ENCODE measurements around the gene PPFIBP2. TPM values are rescaled to one million over a fixed set of nuclear protein-coding genes. Genes with fewer than 3 reads are reported as not detected.

Gene PPFIBP2
- 102 and 129 TPM in 2 replicates for total RNA-seq (2014; rRNA removed; shearing (Covaris generic))
- 182 and 196 TPM in 2 replicates for total RNA-seq (2022)
- Bru-seq, nascent RNA = percentile 91 among the genes with signal in this experiment
- BruChase-seq, experiment 1, labeled RNA remaining after a 6-hour chase = percentile 87 among the genes with signal in this experiment
- BruChase-seq, experiment 2, labeled RNA remaining after a 2-hour chase = percentile 80 among the genes with signal in this experiment
- long read RNA-seq, transcript PPFIBP2-201 (24 exons, 3,557 nt) = major isoform, 136 of 265 reads
- long read RNA-seq, partial matches to known transcripts = 40 of 265 reads
- long read RNA-seq, other reads (novel, unspliced or antisense) = 86 of 265 reads

DNA sequence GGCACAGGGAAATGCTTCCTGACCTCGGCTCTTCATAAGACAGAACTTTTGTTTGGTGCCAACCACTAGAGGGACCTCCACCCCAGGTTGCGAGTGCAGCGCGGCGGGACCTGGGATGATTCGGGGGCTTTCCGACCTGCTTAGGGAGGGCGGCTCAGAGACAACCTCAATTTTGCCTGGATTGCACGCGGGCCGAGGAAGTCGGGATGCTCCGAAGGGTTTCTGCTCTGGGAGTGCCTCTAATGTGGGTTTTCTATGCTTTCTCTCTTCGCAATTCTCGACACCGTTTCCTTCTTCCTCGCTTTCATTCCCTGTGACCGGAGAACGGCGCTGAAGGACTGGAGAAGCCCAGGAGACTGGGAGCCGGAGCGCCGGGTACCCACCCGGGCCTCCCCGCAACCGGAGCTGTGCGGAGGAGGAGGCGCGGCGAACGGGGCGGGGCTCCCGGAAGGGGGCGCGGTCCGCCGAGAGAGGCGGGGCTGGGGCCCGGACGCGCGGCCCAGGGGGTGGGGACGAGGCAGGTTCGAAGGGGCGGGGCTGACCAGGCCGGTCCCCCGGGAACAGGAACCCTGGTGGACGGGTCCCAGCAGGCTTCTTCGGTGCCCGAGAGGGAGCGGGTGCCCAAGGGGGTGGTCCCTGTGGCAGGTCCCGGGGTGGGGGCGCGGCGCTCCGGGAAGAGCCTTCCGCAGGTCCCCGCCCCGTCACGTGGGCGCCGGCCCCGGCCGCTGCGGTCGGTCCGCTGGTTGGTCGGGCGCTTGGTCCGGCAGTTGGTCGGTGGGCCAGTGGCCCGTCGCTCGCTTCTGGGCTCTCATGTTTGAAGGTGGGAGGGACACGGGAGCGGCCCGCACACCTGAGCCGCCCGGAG is at the start of gene PPFIBP2:
TSS of gene PPFIBP2 (plus strand) at position 766 of the 865 bp plus-strand sequence. CDS start 35,477 bp downstream, outside the sequence.
- peak within 1 kb of the TSS; percentile 87 for H3K4me2 ChIP-seq (ENCODE audit: low read length)
- no peaks in the 10 kb centered on the region for H4K20me1 ChIP-seq (ENCODE audit: insufficient read depth, low read length)
- peak within 1 kb of the TSS; percentile 97 for H3K4me3 ChIP-seq (ENCODE audit: low read depth, low read length, poor library complexity, severe bottlenecking)
- TF ChIP-seq, protein P1, sequence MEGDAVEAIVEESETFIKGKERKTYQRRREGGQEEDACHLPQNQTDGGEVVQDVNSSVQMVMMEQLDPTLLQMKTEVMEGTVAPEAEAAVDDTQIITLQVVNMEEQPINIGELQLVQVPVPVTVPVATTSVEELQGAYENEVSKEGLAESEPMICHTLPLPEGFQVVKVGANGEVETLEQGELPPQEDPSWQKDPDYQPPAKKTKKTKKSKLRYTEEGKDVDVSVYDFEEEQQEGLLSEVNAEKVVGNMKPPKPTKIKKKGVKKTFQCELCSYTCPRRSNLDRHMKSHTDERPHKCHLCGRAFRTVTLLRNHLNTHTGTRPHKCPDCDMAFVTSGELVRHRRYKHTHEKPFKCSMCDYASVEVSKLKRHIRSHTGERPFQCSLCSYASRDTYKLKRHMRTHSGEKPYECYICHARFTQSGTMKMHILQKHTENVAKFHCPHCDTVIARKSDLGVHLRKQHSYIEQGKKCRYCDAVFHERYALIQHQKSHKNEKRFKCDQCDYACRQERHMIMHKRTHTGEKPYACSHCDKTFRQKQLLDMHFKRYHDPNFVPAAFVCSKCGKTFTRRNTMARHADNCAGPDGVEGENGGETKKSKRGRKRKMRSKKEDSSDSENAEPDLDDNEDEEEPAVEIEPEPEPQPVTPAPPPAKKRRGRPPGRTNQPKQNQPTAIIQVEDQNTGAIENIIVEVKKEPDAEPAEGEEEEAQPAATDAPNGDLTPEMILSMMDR (conservative IDR thresholded peaks at IDR 0.05; ENCODE audit: low read length) = peak; percentile 88
- TF ChIP-seq EZH2phosphoT487 (IDR thresholded peaks at IDR 0.05; ENCODE audit: borderline replicate concordance, low read depth, low read length) = no peak
- CTCF ChIA-PET (ENCODE audit: unreplicated experiment) = interaction anchor here (1.0 kb wide), 1 partner anchor 8 kb away, joined by 3 read pairs; no protein-coding TSS in a partner anchor
- POLR2A ChIA-PET = interaction anchor here (1.2 to 2.0 kb wide), 4 partner anchors 8 to 32 kb away, joined by 3 to 11 read pairs (median 4); no protein-coding TSS in a partner anchor
- peak within 1 kb of the TSS; percentile 97 for H3K27ac ChIP-seq (ENCODE audit: low read depth, low read length, poor library complexity, severe bottlenecking)
- peak within 1 kb of the TSS; percentile 68; the same call in 1 of the 2 replicates for H2AFZ ChIP-seq (ENCODE audit: low read length)
- H3K9me2 ChIP-seq (ENCODE audit: insufficient read depth, low read length) = no peaks in the 10 kb centered on the region
- peak; percentile 86 for DNase-seq (ENCODE audit: low spot score)
- no peaks in the 10 kb centered on the region for H3K9me3 ChIP-seq (ENCODE audit: low read length)
- intact Hi-C loops (cut with micrococcal nuclease; ENCODE audit: unreplicated experiment) = loop anchor here (1.0 to 10.0 kb wide), 5 partner anchors 36 to 1171 kb away; partner anchors contain the start of genes RPL27A, SMPD1 and TRIM66
- no peaks in the 10 kb centered on the region for H3K36me3 ChIP-seq (ENCODE audit: insufficient read depth, low read length)
- BruUV-seq (replicated peaks) = TSS peak; percentile 53
- peaks cover 57% of the 10 kb centered on the region for H3K4me1 ChIP-seq (ENCODE audit: insufficient read depth, low read length, poor library complexity, severe bottlenecking)
- peaks cover 47% of the 10 kb centered on the region for H3K79me2 ChIP-seq (ENCODE audit: insufficient read depth, low read depth, low read length)

DNA sequence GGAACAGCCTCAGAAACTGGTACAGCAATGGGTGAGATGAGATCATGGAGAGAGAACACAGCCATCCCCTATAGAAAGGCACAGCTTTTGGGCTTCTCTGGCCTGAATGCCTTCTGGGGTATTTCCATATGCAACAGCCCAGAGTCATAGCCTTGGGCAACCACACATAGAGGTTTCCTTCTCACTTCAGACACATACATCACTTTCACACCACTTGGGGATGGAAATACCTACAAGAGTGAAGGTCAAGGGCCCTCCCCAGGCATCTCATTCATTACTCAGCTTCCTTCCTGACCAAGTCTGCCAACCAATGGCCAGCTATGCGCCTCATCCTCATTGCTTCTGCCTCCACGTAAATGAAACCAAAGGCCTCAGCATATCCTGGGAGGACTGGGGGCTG is 46.1 kb upstream of the PPFIBP2 start:
- Histone ChIP-seq H3K4me3 (ENCODE audit: low read depth, low read length, poor library complexity, severe bottlenecking) (no peak overlapping the region), H3K79me2 (ENCODE audit: insufficient read depth, low read depth, low read length) (no peaks in the 10 kb centered on the region), H2AFZ (ENCODE audit: low read length) (no peak overlapping the region), H3K4me1 (ENCODE audit: insufficient read depth, low read length, poor library complexity, severe bottlenecking) (no peaks in the 10 kb centered on the region), H3K36me3 (ENCODE audit: insufficient read depth, low read length) (no peaks in the 10 kb centered on the region), H3K9me3 (ENCODE audit: low read length) (no peaks in the 10 kb centered on the region), H3K9me2 (ENCODE audit: insufficient read depth, low read length) (no peaks in the 10 kb centered on the region), H4K20me1 (ENCODE audit: insufficient read depth, low read length) (no peaks in the 10 kb centered on the region), H3K27ac (ENCODE audit: low read depth, low read length, poor library complexity, severe bottlenecking) (no peak overlapping the region), H3K4me2 (ENCODE audit: low read length) (no peak overlapping the region)
- TF ChIP-seq, protein P1 (conservative IDR thresholded peaks at IDR 0.05; ENCODE audit: low read length) = no peak
- no peak for TF ChIP-seq EZH2phosphoT487 (IDR thresholded peaks at IDR 0.05; ENCODE audit: borderline replicate concordance, low read depth, low read length)
- DNase-seq (ENCODE audit: low spot score) = no peak
- intact Hi-C loops (cut with micrococcal nuclease; ENCODE audit: unreplicated experiment) = no loop called here
- BruUV-seq (replicated peaks) = no TSS peak
- ChIA-PET CTCF (ENCODE audit: unreplicated experiment) (no interaction called here), POLR2A (interaction anchor here (0.7 kb wide), 1 partner anchor 101 kb away, joined by 3 read pairs; no protein-coding TSS in a partner anchor)
